BJ (cell line): ENCODE results near the gene EMX1. TPM values are rescaled to one million over a fixed set of nuclear protein-coding genes. Genes with fewer than 3 reads are reported as not detected.

Experiments used
- CTCF ChIA-PET: fragments of 350-600 bp; formaldehyde crosslinking; extraction: SDS; loops from one replicate; lab custom pipeline; 2021; ENCODE audit warnings: antibody characterized with exemption, inconsistent platforms; lab: Yijun Ruan, JAX
- POLR2A ChIA-PET: fragments of 300-600 bp; sonication (Branson Sonifier 250); formaldehyde crosslinking; extraction: SDS; loops from one replicate; lab custom pipeline; 2021; ENCODE audit warnings: antibody characterized with exemption; lab: Charles Lee
- DNase-seq: peaks from one replicate; pipeline ENCODE4 v3.0.0-alpha.2; 2011; ENCODE audit warnings: low read depth
- H3K27me3 ChIP-seq: 2 replicates; pipeline ENCODE4 v1.6.0; 2011; ENCODE audit warnings: low read length; ENCODE audit not compliant: control insufficient read depth, insufficient read depth
- H3K36me3 ChIP-seq: 2 replicates; pipeline ENCODE4 v1.5.1; 2011; ENCODE audit warnings: low read length; ENCODE audit not compliant: control insufficient read depth, insufficient read depth
- H3K4me3 ChIP-seq: 2 replicates; pipeline ENCODE4 v1.5.1; 2011; ENCODE audit warnings: low read depth, mild to moderate bottlenecking, control low read depth, low read length
- CTCF ChIP-seq: IDR thresholded peaks from 2 replicates; pipeline ENCODE4 v1.5.1; 2011; ENCODE audit warnings: low read depth, mild to moderate bottlenecking, control low read depth, inconsistent platforms, low read length, moderate library complexity; ENCODE audit not compliant: insufficient read depth
- polyA plus RNA-seq: library from polyadenylated mRNA; depleted of rRNA; stranded (reverse); fragments of >200 nt; gene quantifications from 2 replicates; pipeline ENCODE4 v1.2.3, GENCODE V29; 2011

The EMX1 gene
- polyA plus RNA-seq, 1 experiment, result not detected

GRCh38 chr2:72958542-72959385 is 41.4 kb downstream of the EMX1 start:
- no peak overlapping the region for H3K4me3 ChIP-seq
- ChIA-PET POLR2A (no interaction called here), CTCF (interaction anchor here (0.9 kb wide), 1 partner anchor 15 kb away, joined by 6 read pairs; no protein-coding TSS in a partner anchor)
- no peak for DNase-seq
- TF ChIP-seq CTCF, result no peak
- H3K36me3 ChIP-seq, result peaks cover 3% of the 10 kb centered on the region
- no peaks in the 10 kb centered on the region for H3K27me3 ChIP-seq

- ChIA-PET POLR2A (no interaction called here), CTCF (no interaction called here)
- no peak for TF ChIP-seq CTCF
- no peak for DNase-seq
- Histone ChIP-seq H3K4me3 (no peak overlapping the region), H3K27me3 (no peaks in the 10 kb centered on the region), H3K36me3 (peaks cover 3% of the 10 kb centered on the region)
Measured at GRCh38 chr2:72959554-72959953, 42.2 kb downstream of the EMX1 start.

GRCh38 chr2:72959995-72960981 is 43.0 kb downstream of the EMX1 start:
- Histone ChIP-seq H3K27me3 (no peaks in the 10 kb centered on the region), H3K36me3 (peaks cover 3% of the 10 kb centered on the region), H3K4me3 (no peak overlapping the region)
- DNase-seq, result no peak
- ChIA-PET CTCF (interaction anchor here (0.6 to 6.1 kb wide), 2 partner anchors 13 to 1744 kb away, joined by 3 to 46 read pairs; no protein-coding TSS in a partner anchor), POLR2A (no interaction called here)
- no peak for TF ChIP-seq CTCF

GRCh38 chr2:72961036-72961720 is 43.9 kb downstream of the EMX1 start:
- no peak overlapping the region for H3K4me3 ChIP-seq
- no peak for TF ChIP-seq CTCF
- H3K36me3 ChIP-seq, result peaks cover 2% of the 10 kb centered on the region
- ChIA-PET POLR2A (no interaction called here), CTCF (interaction anchor here (6.1 kb wide), 1 partner anchor 12 kb away, joined by 46 read pairs; no protein-coding TSS in a partner anchor)
- no peaks in the 10 kb centered on the region for H3K27me3 ChIP-seq
- DNase-seq, result no peak
